GM19240 (cell line): ENCODE results near the gene CSAD.
"Not testable (repeated sequence)": the region's sequence is repeated elsewhere in the genome, so short reads cannot be mapped to it uniquely, and the experiment has no call there.

Source experiments
- DNase-seq: peaks from one replicate; pipeline ENCODE4 v3.0.0; 2011; ENCODE audit warnings: low spot score; ENCODE audit not compliant: insufficient read length

Gene CSAD

GRCh38 chr12:53147653-53148052 is 33.1 kb downstream of the CSAD start:
- DNase-seq, result no peak

GRCh38 chr12:53147181-53147580 is 33.5 kb downstream of the CSAD start:
- no peak for DNase-seq

- DNase-seq, result no peak
Measured at GRCh38 chr12:53145383-53146260, 35.1 kb downstream of the CSAD start.

GRCh38 chr12:53143355-53143754 is 37.4 kb downstream of the CSAD start:
- DNase-seq, result no peak

GRCh38 chr12:53133722-53134121 is 47.0 kb downstream of the CSAD start:
- no peak for DNase-seq

- no peak for DNase-seq
Measured at GRCh38 chr12:53131844-53132243, 48.9 kb downstream of the CSAD start.

GRCh38 chr12:53128780-53129569 is 51.8 kb downstream of the CSAD start:
- DNase-seq, result no peak

GRCh38 chr12:53127169-53127568 is 53.6 kb downstream of the CSAD start:
- no peak for DNase-seq

GRCh38 chr12:53124352-53124723 is 56.4 kb downstream of the CSAD start:
- DNase-seq, result no peak

GRCh38 chr12:53123578-53124351 is 57.0 kb downstream of the CSAD start:
- DNase-seq, result no peak

GRCh38 chr12:53122961-53123468 is 57.7 kb downstream of the CSAD start:
- no peak for DNase-seq

GRCh38 chr12:53120685-53121525 is 59.8 kb downstream of the CSAD start:
- no peak for DNase-seq

GRCh38 chr12:53118751-53119300 is 61.9 kb downstream of the CSAD start:
- DNase-seq, result no peak

GRCh38 chr12:53115891-53116648 is 64.7 kb downstream of the CSAD start:
- no peak for DNase-seq

GRCh38 chr12:53115112-53115890 is 65.4 kb downstream of the CSAD start:
- DNase-seq, result no peak

- DNase-seq, result no peak
Measured at GRCh38 chr12:53113951-53114350, 66.8 kb downstream of the CSAD start.

GRCh38 chr12:53113136-53113705 is 67.5 kb downstream of the CSAD start:
- no peak for DNase-seq

GRCh38 chr12:53112431-53112830 is 68.3 kb downstream of the CSAD start:
- DNase-seq, result not testable (repeated sequence)
